Kidney epithelial cell (primary cell): ENCODE data around the gene OBP2B. TPM values are rescaled to one million over a fixed set of nuclear protein-coding genes. Genes with fewer than 3 reads are reported as not detected.

ENCODE experiments used
- DNase-seq: peaks from one replicate; pipeline ENCODE4 v3.0.0-alpha.2; 2010; ENCODE audit warnings: low read depth
- H3K27me3 ChIP-seq: 2 replicates; pipeline ENCODE4 v1.6.0; 2011; ENCODE audit warnings: low read length; ENCODE audit not compliant: control insufficient read depth, insufficient read depth
- H3K36me3 ChIP-seq: 2 replicates; pipeline ENCODE4 v1.5.1; 2011; ENCODE audit warnings: low read length; ENCODE audit not compliant: control insufficient read depth, insufficient read depth
- H3K4me3 ChIP-seq: 2 replicates; pipeline ENCODE4 v1.5.1; 2011; ENCODE audit warnings: low read depth, mild to moderate bottlenecking, control low read depth, low read length
- CTCF ChIP-seq: IDR thresholded peaks from 2 replicates; pipeline ENCODE4 v1.5.1; 2011; ENCODE audit warnings: mild to moderate bottlenecking, moderate library complexity, low read length, control low read depth, inconsistent platforms; ENCODE audit not compliant: insufficient read depth, poor library complexity, severe bottlenecking
- total RNA-seq: library from RNA; depleted of rRNA; stranded (reverse); fragments of >200 nt; gene quantifications from 2 replicates; pipeline ENCODE4 v1.2.3, GENCODE V29; 2015

OBP2B gene
- total RNA-seq, 1 donor from 2014 or later, result not detected

- no peak overlapping the region for H3K4me3 ChIP-seq
- no peak for DNase-seq
Observed at GRCh38 chr9:133242991-133243390, 33.9 kb upstream of the OBP2B start.

GRCh38 chr9:133242241-133242640, 33.2 kb upstream of the OBP2B start:
- TF ChIP-seq CTCF, result no peak
- DNase-seq, result no peak
- no peaks in the 10 kb centered on the region for H3K36me3 ChIP-seq
- no peak overlapping the region for H3K4me3 ChIP-seq
- H3K27me3 ChIP-seq, result peaks cover 14% of the 10 kb centered on the region

More at GRCh38 chr9:133242991-133243390, 33.9 kb upstream of the OBP2B start:
- Histone ChIP-seq H3K36me3 (no peaks in the 10 kb centered on the region), H3K27me3 (peaks cover 16% of the 10 kb centered on the region)
- no peak for TF ChIP-seq CTCF

DNA sequence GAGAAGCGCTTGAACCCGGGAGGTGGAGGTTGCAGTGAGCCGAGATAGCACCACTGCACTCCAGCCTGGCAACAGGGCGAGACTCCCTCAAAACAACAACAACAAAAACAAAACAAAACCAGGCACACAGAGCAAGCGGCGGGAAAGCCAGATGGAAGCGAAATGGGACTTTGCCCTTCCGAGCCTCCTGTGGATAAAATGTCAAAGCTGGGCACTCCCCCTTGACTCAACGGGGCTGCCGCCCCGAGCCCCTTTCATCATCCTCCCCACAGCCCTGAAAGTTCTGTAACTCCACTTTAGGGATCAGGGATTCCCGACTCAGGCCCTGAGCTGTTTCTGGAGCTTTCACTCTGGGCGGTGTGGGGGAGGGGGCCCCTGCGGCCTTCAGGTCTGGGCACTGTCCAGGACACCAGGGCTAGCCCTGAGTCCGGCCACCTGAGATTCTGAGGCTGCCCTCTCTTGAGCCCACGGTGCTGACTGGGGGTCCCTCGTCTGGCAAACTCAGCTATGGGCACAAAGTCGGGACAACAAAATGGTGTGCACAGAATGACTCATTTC, 30.6 kb upstream of the OBP2B start:
- no peak for DNase-seq
- TF ChIP-seq CTCF, result no peak
- H3K36me3 ChIP-seq, result no peaks in the 10 kb centered on the region
- H3K4me3 ChIP-seq, result no peak overlapping the region
- H3K27me3 ChIP-seq, result peaks cover 17% of the 10 kb centered on the region

DNA sequence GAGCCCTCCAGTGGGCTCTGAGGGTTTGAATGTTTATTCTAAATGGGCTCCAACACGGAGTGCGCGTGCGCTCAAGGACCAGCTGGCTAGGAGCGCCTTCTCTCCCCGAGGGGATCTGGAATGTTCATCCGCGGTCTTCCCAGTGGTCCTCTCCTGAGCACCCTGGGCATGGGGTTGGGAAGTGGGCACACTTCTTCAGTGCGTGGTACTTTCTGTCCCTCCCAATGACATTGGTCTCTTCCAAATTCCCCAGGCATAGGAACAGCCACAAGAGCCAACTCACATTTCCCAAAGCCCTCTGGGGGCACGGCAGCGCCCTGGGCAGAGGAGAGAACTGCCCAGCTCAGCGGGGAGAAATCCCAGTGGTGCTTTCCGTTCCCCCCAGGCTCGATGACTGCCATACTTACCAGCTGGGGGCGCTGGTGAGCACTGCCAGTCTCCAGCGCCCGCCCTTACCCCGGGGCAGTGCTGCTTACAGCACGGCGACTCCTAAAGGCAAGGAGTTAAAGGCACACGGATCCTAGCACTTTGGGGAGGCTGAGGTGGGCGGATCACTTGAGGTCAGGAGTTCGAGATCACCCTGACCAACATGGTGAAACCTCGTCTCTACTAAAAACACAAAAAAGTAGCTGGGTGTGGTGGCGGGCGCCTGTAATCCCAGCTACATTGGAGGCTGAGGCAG, 29.9 kb upstream of the OBP2B start:
- Histone ChIP-seq H3K4me3 (no peak overlapping the region), H3K36me3 (no peaks in the 10 kb centered on the region), H3K27me3 (peaks cover 17% of the 10 kb centered on the region)
- DNase-seq, result no peak
- peak; percentile 60 for TF ChIP-seq CTCF

GRCh38 chr9:133238272-133238850, 29.3 kb upstream of the OBP2B start:
- no peak for DNase-seq
- H3K4me3 ChIP-seq, result no peak overlapping the region
- no peaks in the 10 kb centered on the region for H3K36me3 ChIP-seq
- no peak for TF ChIP-seq CTCF
- peaks cover 17% of the 10 kb centered on the region for H3K27me3 ChIP-seq
